Activated CD8-positive, alpha-beta T cell treated with anti-CD3 and anti-CD28 coated beads for 36 hours (primary cell): ENCODE data around the gene SLC9A9. TPM values are rescaled to one million over a fixed set of nuclear protein-coding genes. Genes with fewer than 3 reads are reported as not detected.
"Not testable (repeated sequence)": the region's sequence is repeated elsewhere in the genome, so short reads cannot be mapped to it uniquely, and the experiment has no call there.

Experiments used
- ATAC-seq: fragments of 200-7000 bp; cut with Tn5 transposase; one replicate; pipeline ENCODE4 v1.10.0; 2021; ENCODE audit warnings: mild to moderate bottlenecking, moderate library complexity
- CTCF ChIA-PET: fragments of 350-600 bp; sonication (Branson Sonifier 250); formaldehyde crosslinking; loops from one replicate; lab custom pipeline; 2021; ENCODE audit warnings: antibody characterized with exemption; lab: Charles Lee
- POLR2A ChIA-PET: fragments of 350-600 bp; sonication (Branson Sonifier 250); formaldehyde crosslinking; loops from one replicate; lab custom pipeline; 2021; ENCODE audit warnings: antibody characterized with exemption; lab: Charles Lee
- DNase-seq: peaks from one replicate; pipeline ENCODE4 v3.0.0-alpha.2; 2020
- H3K27ac Mint-ChIP-seq: one replicate; pipeline ENCODE4 v1.8.0; 2021; ENCODE audit warnings: mild to moderate bottlenecking, mixed read lengths
- H3K27me3 Mint-ChIP-seq: one replicate; pipeline ENCODE4 v1.8.0; 2021; ENCODE audit warnings: mixed read lengths
- H3K36me3 Mint-ChIP-seq: one replicate; pipeline ENCODE4 v1.8.0; 2021; ENCODE audit warnings: low read depth, mixed read lengths
- H3K4me1 Mint-ChIP-seq: one replicate; pipeline ENCODE4 v1.8.0; 2021; ENCODE audit warnings: low read depth, mixed read lengths
- H3K4me3 Mint-ChIP-seq: one replicate; pipeline ENCODE4 v1.8.0; 2021; ENCODE audit warnings: mild to moderate bottlenecking, moderate library complexity, mixed read lengths
- H3K9me3 Mint-ChIP-seq: one replicate; pipeline ENCODE4 v1.8.0; 2021; ENCODE audit warnings: mixed read lengths
- CTCF ChIP-seq: fragments of 200-600 bp; IDR thresholded peaks from one replicate; pipeline ENCODE4 v1.8.0; 2022; ENCODE audit warnings: antibody characterized with exemption, mild to moderate bottlenecking
- intact Hi-C: fragments of 100-400 bp; cut with micrococcal nuclease; formaldehyde crosslinking; loops from one replicate; pipeline ENCODE4 v1.10.0; 2022
- total RNA-seq, 2 experiments: library from RNA; stranded (reverse); gene quantifications; one replicate each; pipeline ENCODE4 v1.2.3, GENCODE V29; 2021

The SLC9A9 gene
- total RNA-seq, 2 experiments from 2014 or later: 1.9 to 2.2 TPM

- intact Hi-C loops: no loop called here
These were observed 32.8 kb upstream of the SLC9A9 start for GRCh38 chr3:143881095-143881494.

GRCh38 chr3:143875546-143875945 lies 27.3 kb upstream of the SLC9A9 start:
- Mint-ChIP-seq H3K27ac (no peak overlapping the region), H3K4me3 (no peak overlapping the region), H3K36me3 (no peaks in the 10 kb centered on the region), H3K9me3 (no peaks in the 10 kb centered on the region), H3K27me3 (no peaks in the 10 kb centered on the region), H3K4me1 (no peaks in the 10 kb centered on the region)
- no peak for ATAC-seq
- no peak for DNase-seq
- ChIA-PET CTCF (no interaction called here), POLR2A (no interaction called here)
- TF ChIP-seq CTCF: no peak
- intact Hi-C loops: no loop called here

More at GRCh38 chr3:143881095-143881494, 32.8 kb upstream of the SLC9A9 start:
- ATAC-seq (no peak), DNase-seq (no peak)
- Mint-ChIP-seq H3K27ac (no peak overlapping the region), H3K36me3 (no peaks in the 10 kb centered on the region), H3K27me3 (peaks cover 8% of the 10 kb centered on the region), H3K4me1 (no peaks in the 10 kb centered on the region), H3K4me3 (no peak overlapping the region), H3K9me3 (no peaks in the 10 kb centered on the region)
- ChIA-PET CTCF (no interaction called here), POLR2A (no interaction called here)
- no peak for TF ChIP-seq CTCF

GRCh38 chr3:143873553-143873952 lies 25.3 kb upstream of the SLC9A9 start:
- H3K27me3 Mint-ChIP-seq, CTCF ChIA-PET, H3K9me3 Mint-ChIP-seq, H3K27ac Mint-ChIP-seq, H3K4me3 Mint-ChIP-seq, H3K36me3 Mint-ChIP-seq, intact Hi-C loops, POLR2A ChIA-PET, H3K4me1 Mint-ChIP-seq, ATAC-seq, DNase-seq: not testable (repeated sequence)

GRCh38 chr3:143865302-143865701 lies 17.0 kb upstream of the SLC9A9 start:
- ATAC-seq: no peak
- DNase-seq: no peak
- Mint-ChIP-seq H3K27me3 (peaks cover 5% of the 10 kb centered on the region), H3K27ac (no peak overlapping the region), H3K9me3 (peaks cover 2% of the 10 kb centered on the region), H3K4me3 (no peak overlapping the region), H3K36me3 (no peaks in the 10 kb centered on the region), H3K4me1 (no peaks in the 10 kb centered on the region)
- TF ChIP-seq CTCF: no peak
- ChIA-PET CTCF (no interaction called here), POLR2A (interaction anchor here (0.6 kb wide), 1 partner anchor 85 kb away, joined by 3 read pairs; no protein-coding TSS in a partner anchor)
- intact Hi-C loops: no loop called here

GRCh38 chr3:143859465-143860203 lies 11.4 kb upstream of the SLC9A9 start:
- Mint-ChIP-seq H3K9me3 (peaks cover 2% of the 10 kb centered on the region), H3K27ac (no peak overlapping the region), H3K27me3 (peaks cover 2% of the 10 kb centered on the region), H3K4me3 (no peak overlapping the region), H3K4me1 (peaks cover 10% of the 10 kb centered on the region), H3K36me3 (no peaks in the 10 kb centered on the region)
- CTCF ChIA-PET: no interaction called here
- ATAC-seq (no peak), DNase-seq (no peak)
- POLR2A ChIA-PET: no interaction called here
- intact Hi-C loops: no loop called here
- TF ChIP-seq CTCF: no peak
